ENCODE results near the gene KAT2B.

KAT2B gene

GRCh38 chr3:20173844-20174410 lies 133.7 kb downstream of the KAT2B start:
- Histone ChIP-seq H2AK5ac (ENCODE audit: low read length, severe bottlenecking) (no peak overlapping the region), H3K27me3 (ENCODE audit: control insufficient read depth in 1 of 2, insufficient read depth in 1 of 2, low read length in 2 of 2) (no peaks in the 10 kb centered on the region), H3K4me3 (ENCODE audit: insufficient read depth in 1 of 2, low read depth in 1 of 2, low read length in 2 of 2) (no peak overlapping the region), H4K8ac (ENCODE audit: low read length) (no peak overlapping the region), H4K91ac (ENCODE audit: low read length) (no peak overlapping the region), H3K36me3 (ENCODE audit: control insufficient read depth in 1 of 2, insufficient read depth in 2 of 2, low read depth in 1 of 2, low read length in 2 of 2) (peaks cover 0 to 2% of the 10 kb centered on the region in 2 experiments), H3K14ac (ENCODE audit: low read length in 2 of 2) (no peak overlapping the region), H2BK120ac (ENCODE audit: low read depth, low read length) (no peak overlapping the region), H3K27ac (ENCODE audit: low read length, poor library complexity, severe bottlenecking) (no peak overlapping the region), H3K9ac (ENCODE audit: low read length) (no peak overlapping the region), H3K4ac (ENCODE audit: low read depth in 1 of 2, low read length in 2 of 2) (no peak overlapping the region), H3K4me2 (ENCODE audit: low read length, poor library complexity, severe bottlenecking) (no peak overlapping the region), H2BK5ac (ENCODE audit: low read depth, low read length, poor library complexity, severe bottlenecking) (no peak overlapping the region), H3K9me3 (ENCODE audit: control insufficient read depth, low read length) (no peaks in the 10 kb centered on the region), H3K79me1 (replicated peaks; ENCODE audit: low read length, poor library complexity, severe bottlenecking) (peaks cover 3% of the 10 kb centered on the region), H3K4me1 (ENCODE audit: control insufficient read depth, insufficient read depth, low read depth, low read length) (no peaks in the 10 kb centered on the region), H3K18ac (ENCODE audit: low read depth in 1 of 2, low read length in 2 of 2) (no peak overlapping the region), H2BK15ac (ENCODE audit: low read depth, poor library complexity, severe bottlenecking) (no peak overlapping the region), H2AFZ (ENCODE audit: low read depth, low read length) (no peak overlapping the region), H2BK12ac (ENCODE audit: low read length in 2 of 2) (no peak overlapping the region), H3K23ac (ENCODE audit: low read length in 2 of 2) (no peak overlapping the region)
- no peak for DNase-seq
- WGBS: 93% methylated on average over 4 of the region's 4 CpGs

GRCh38 chr3:20181276-20181675 lies 141.0 kb downstream of the KAT2B start:
- Histone ChIP-seq H2BK15ac (ENCODE audit: low read depth, poor library complexity, severe bottlenecking) (no peak overlapping the region), H3K9me3 (ENCODE audit: control insufficient read depth, low read length) (no peaks in the 10 kb centered on the region), H3K27ac (ENCODE audit: low read length, poor library complexity, severe bottlenecking) (no peak overlapping the region), H3K27me3 (ENCODE audit: control insufficient read depth in 1 of 2, insufficient read depth in 1 of 2, low read length in 2 of 2) (no peaks in the 10 kb centered on the region), H3K23ac (ENCODE audit: low read length in 2 of 2) (no peak overlapping the region), H3K36me3 (ENCODE audit: control insufficient read depth in 1 of 2, insufficient read depth in 2 of 2, low read depth in 1 of 2, low read length in 2 of 2) (no peaks in the 10 kb centered on the region), H2AK5ac (ENCODE audit: low read length, severe bottlenecking) (no peak overlapping the region), H3K4ac (ENCODE audit: low read depth in 1 of 2, low read length in 2 of 2) (no peak overlapping the region), H2AFZ (ENCODE audit: low read depth, low read length) (no peak overlapping the region), H3K79me1 (replicated peaks; ENCODE audit: low read length, poor library complexity, severe bottlenecking) (peaks cover 15% of the 10 kb centered on the region), H4K8ac (ENCODE audit: low read length) (no peak overlapping the region), H3K4me2 (ENCODE audit: low read length, poor library complexity, severe bottlenecking) (no peak overlapping the region), H3K18ac (ENCODE audit: low read depth in 1 of 2, low read length in 2 of 2) (no peak overlapping the region), H3K9ac (ENCODE audit: low read length) (no peak overlapping the region), H3K4me1 (ENCODE audit: control insufficient read depth, insufficient read depth, low read depth, low read length) (peaks cover 4% of the 10 kb centered on the region), H2BK12ac (ENCODE audit: low read length in 2 of 2) (no peak overlapping the region), H2BK120ac (ENCODE audit: low read depth, low read length) (no peak overlapping the region), H4K91ac (ENCODE audit: low read length) (no peak overlapping the region), H2BK5ac (ENCODE audit: low read depth, low read length, poor library complexity, severe bottlenecking) (no peak overlapping the region), H3K14ac (ENCODE audit: low read length in 2 of 2) (no peak overlapping the region), H3K4me3 (ENCODE audit: insufficient read depth in 1 of 2, low read depth in 1 of 2, low read length in 2 of 2) (no peak overlapping the region)
- no peak for DNase-seq
- no CpG with 5 or more reads among the region's 3 CpGs for WGBS

- Histone ChIP-seq H3K9me3 (ENCODE audit: control insufficient read depth, low read length) (no peaks in the 10 kb centered on the region), H2BK120ac (ENCODE audit: low read depth, low read length) (no peak overlapping the region), H3K4me3 (ENCODE audit: insufficient read depth in 1 of 2, low read depth in 1 of 2, low read length in 2 of 2) (no peak overlapping the region), H2BK12ac (ENCODE audit: low read length in 2 of 2) (no peak overlapping the region), H3K9ac (ENCODE audit: low read length) (no peak overlapping the region), H3K4ac (ENCODE audit: low read depth in 1 of 2, low read length in 2 of 2) (no peak overlapping the region), H4K8ac (ENCODE audit: low read length) (no peak overlapping the region), H3K27me3 (ENCODE audit: control insufficient read depth in 1 of 2, insufficient read depth in 1 of 2, low read length in 2 of 2) (no peaks in the 10 kb centered on the region), H3K79me1 (replicated peaks; ENCODE audit: low read length, poor library complexity, severe bottlenecking) (peaks cover 15% of the 10 kb centered on the region), H3K23ac (ENCODE audit: low read length in 2 of 2) (no peak overlapping the region), H2AK5ac (ENCODE audit: low read length, severe bottlenecking) (no peak overlapping the region), H3K4me2 (ENCODE audit: low read length, poor library complexity, severe bottlenecking) (no peak overlapping the region), H2AFZ (ENCODE audit: low read depth, low read length) (no peak overlapping the region), H3K18ac (ENCODE audit: low read depth in 1 of 2, low read length in 2 of 2) (no peak overlapping the region), H4K91ac (ENCODE audit: low read length) (no peak overlapping the region), H3K14ac (ENCODE audit: low read length in 2 of 2) (no peak overlapping the region), H2BK5ac (ENCODE audit: low read depth, low read length, poor library complexity, severe bottlenecking) (no peak overlapping the region), H2BK15ac (ENCODE audit: low read depth, poor library complexity, severe bottlenecking) (no peak overlapping the region), H3K4me1 (ENCODE audit: control insufficient read depth, insufficient read depth, low read depth, low read length) (peaks cover 4% of the 10 kb centered on the region), H3K27ac (ENCODE audit: low read length, poor library complexity, severe bottlenecking) (no peak overlapping the region), H3K36me3 (ENCODE audit: control insufficient read depth in 1 of 2, insufficient read depth in 2 of 2, low read depth in 1 of 2, low read length in 2 of 2) (no peaks in the 10 kb centered on the region)
- DNase-seq: no peak
- WGBS: 96% methylated on average over 4 of the region's 4 CpGs
Observed at GRCh38 chr3:20182206-20182605, 142.0 kb downstream of the KAT2B start.

GRCh38 chr3:20185331-20185678 lies 145.1 kb downstream of the KAT2B start:
- peaks cover 4% of the 10 kb centered on the region for H3K4me1 ChIP-seq (ENCODE audit: control insufficient read depth, insufficient read depth, low read depth, low read length)
- peak overlapping the region; percentile 98 for H3K9ac ChIP-seq (ENCODE audit: low read length)
- H2AFZ ChIP-seq (ENCODE audit: low read depth, low read length): peak overlapping the region; percentile 96
- no peak overlapping the region for H2BK12ac ChIP-seq (ENCODE audit: low read length in 2 of 2)
- H2BK120ac ChIP-seq (ENCODE audit: low read depth, low read length): no peak overlapping the region
- peak overlapping the region; percentile 80 for H3K4me2 ChIP-seq (ENCODE audit: low read length, poor library complexity, severe bottlenecking)
- H4K91ac ChIP-seq (ENCODE audit: low read length): no peak overlapping the region
- H3K23ac ChIP-seq (ENCODE audit: low read length in 2 of 2): no peak overlapping the region
- no peaks in the 10 kb centered on the region for H3K9me3 ChIP-seq (ENCODE audit: control insufficient read depth, low read length)
- H2AK5ac ChIP-seq (ENCODE audit: low read length, severe bottlenecking): no peak overlapping the region
- H4K8ac ChIP-seq (ENCODE audit: low read length): no peak overlapping the region
- peaks cover 10% of the 10 kb centered on the region for H3K79me1 ChIP-seq (replicated peaks; ENCODE audit: low read length, poor library complexity, severe bottlenecking)
- H2BK15ac ChIP-seq (ENCODE audit: low read depth, poor library complexity, severe bottlenecking): no peak overlapping the region
- no peak overlapping the region for H3K4ac ChIP-seq (ENCODE audit: low read depth in 1 of 2, low read length in 2 of 2)
- peak overlapping the region in 1 of 2 experiments; percentile 11 for H3K18ac ChIP-seq (ENCODE audit: low read depth in 1 of 2, low read length in 2 of 2)
- H2BK5ac ChIP-seq (ENCODE audit: low read depth, low read length, poor library complexity, severe bottlenecking): no peak overlapping the region
- H3K4me3 ChIP-seq (ENCODE audit: insufficient read depth in 1 of 2, low read depth in 1 of 2, low read length in 2 of 2): peak overlapping the region; percentile 84 to 94
- no peak overlapping the region for H3K14ac ChIP-seq (ENCODE audit: low read length in 2 of 2)
- H3K36me3 ChIP-seq (ENCODE audit: control insufficient read depth in 1 of 2, insufficient read depth in 2 of 2, low read depth in 1 of 2, low read length in 2 of 2): no peaks in the 10 kb centered on the region
- H3K27me3 ChIP-seq (ENCODE audit: control insufficient read depth in 1 of 2, insufficient read depth in 1 of 2, low read length in 2 of 2): no peaks in the 10 kb centered on the region
- WGBS: 1% methylated on average over 12 of the region's 12 CpGs
- peak; percentile 44 for DNase-seq
- no peak overlapping the region for H3K27ac ChIP-seq (ENCODE audit: low read length, poor library complexity, severe bottlenecking)
